Pancreas (tissue), 10 donors: ENCODE results near the gene SNX30. TPM values are rescaled to one million over a fixed set of nuclear protein-coding genes. Genes with fewer than 3 reads are reported as not detected.

Experiments
- ATAC-seq, 4 donors: fragments of 200-7000 bp; cut with Tn5 transposase; one replicate each; pipeline versions ENCODE4 v1.8.0 to v1.9.1; 2020; ENCODE audit warnings: mild to moderate bottlenecking in 4 of 4, moderate library complexity in 4 of 4
- DNase-seq, 6 donors: peaks; one replicate each; pipeline ENCODE4 v3.0.0-alpha.2; 2020
- FAIRE-seq: peaks from 2 replicates; lab custom pipeline; 2012; peaks lifted over from hg19 to GRCh38; lab: Jason Lieb, UNC
- H3K27ac ChIP-seq, 4 donors: fragments of 200-600 bp; sonication (generic); 1 replicate in 3 of 4; 2 replicates in 1 of 4; pipeline versions ENCODE4 v1.5.0 to v1.8.0; 2020
- H3K27me3 ChIP-seq, 4 donors: fragments of 200-600 bp; one replicate each; pipeline ENCODE4 v1.8.0; 2021
- H3K36me3 ChIP-seq, 3 donors: fragments of 200-600 bp; sonication (generic) in 1 of 3; one replicate each; pipeline versions ENCODE4 v1.5.0 to v1.8.0; 2020 to 2021
- H3K4me1 ChIP-seq, 3 donors: fragments of 200-600 bp; one replicate each; pipeline ENCODE4 v1.8.0; 2021
- H3K4me3 ChIP-seq, 4 donors: fragments of 200-600 bp; sonication (generic) in 2 of 4; one replicate each; pipeline versions ENCODE4 v1.5.0 to v1.8.0; 2020 to 2021
- H3K9me3 ChIP-seq, 4 donors: fragments of 200-600 bp; one replicate each; pipeline ENCODE4 v1.8.0; 2021
- CTCF ChIP-seq, 4 donors: fragments of 200-600 bp; sonication (generic) in 3 of 4; IDR thresholded peaks; one replicate each; pipeline versions ENCODE4 v1.5.0 to v1.8.0; 2021; ENCODE audit warnings: antibody characterized with exemption in 4 of 4
- WGBS, 2 donors: extraction: QIAGEN DNeasy Blood & Tissue Kit; methylation state at CpG; one replicate each; pipeline ENCODE4 v1.1.7; 2013; 5-methylcytosine and 5-hydroxymethylcytosine counted together
- intact Hi-C, 3 donors: fragments of 100-400 bp; cut with DNase I; formaldehyde crosslinking; loops; one replicate each; pipeline versions ENCODE4 v1.11.1 to v1.14.2; 2022
- polyA plus RNA-seq, 2 donors: library from polyadenylated mRNA; stranded (reverse); fragments of 200-250 nt; gene quantifications; one replicate each; pipeline ENCODE4 v1.2.3, GENCODE V29; 2013
- total RNA-seq, 6 donors: library from RNA; stranded (reverse); fragmentation: NEBNext Ultra II Directional in 4 of 6; extraction: Animal tissue kit (Norgen Biotek cat#: 25700) in 4 of 6; gene quantifications; one replicate each; pipeline versions ENCODE4 v1.2.1 to v1.2.4, GENCODE V29; 2021 to 2023
- donor health status: healthy with polysubstance abuse.
- donor health status: DM: no; HTN: no; CAD: no; lungs with moderate emphysema.
- donor health status: DM: no; HTN: no; CAD: no.
- donor health status: control.
- donor health status: control.
- donor health status: Bipolar disorder and iron deficiency.
- donor health status: DM: yes; HTN: yes; CAD: no.
- donor health status: DM: no; HTN: no; CAD: no.
- donor health status: DM: no; HTN: no; CAD: no.
- donor health status: DM: yes; HTN: yes; CAD: no.

SNX30 gene
- 1 to 10 TPM; 4.1 to 8.2 (median 4.4) TPM for total RNA-seq
- 1 to 10 TPM; 2.1 to 2.8 TPM for polyA plus RNA-seq

GRCh38 chr9:112750016-112750763 lies at the start of gene SNX30:
Gene SNX30, plus strand, starts transcription at chr9:112750760. Its CDS starts 242 bp downstream, at chr9:112751002.
- peak within 1 kb of the TSS; percentile 32 to 76 (median 66) for H3K27ac ChIP-seq
- peaks cover 0 to 15% (median 5%) of the 10 kb centered on the region in 3 donors for H3K4me1 ChIP-seq
- H3K36me3 ChIP-seq, result no peaks in the 10 kb centered on the region
- DNase-seq (peak; percentile 90 to 96 (median 92)), FAIRE-seq (no peak), ATAC-seq (peak; percentile 95 to 98 (median 96))
- 6 to 12% methylated on average over 27 to 49 of the region's 49 CpGs for WGBS, 2 donors
- no peaks in the 10 kb centered on the region for H3K27me3 ChIP-seq
- no peaks in the 10 kb centered on the region for H3K9me3 ChIP-seq
- no peak for TF ChIP-seq CTCF (IDR thresholded peaks at IDR 0.05)
- peak within 1 kb of the TSS; percentile 62 to 98 (median 94) for H3K4me3 ChIP-seq
- intact Hi-C loops, result no loop called here

GRCh38 chr9:112703304-112703703 lies 47.3 kb upstream of the SNX30 start:
- DNase-seq (no peak), FAIRE-seq (no peak), ATAC-seq (no peak)
- no peaks in the 10 kb centered on the region for H3K36me3 ChIP-seq
- no peak overlapping the region for H3K27ac ChIP-seq
- TF ChIP-seq CTCF (IDR thresholded peaks at IDR 0.05), result no peak
- H3K4me1 ChIP-seq, result no peaks in the 10 kb centered on the region
- no peak overlapping the region for H3K4me3 ChIP-seq
- WGBS, 2 donors, result 72 to 88% methylated on average over 2 of the region's 2 CpGs
- no peaks in the 10 kb centered on the region for H3K27me3 ChIP-seq
- intact Hi-C loops, result no loop called here
- no peaks in the 10 kb centered on the region for H3K9me3 ChIP-seq

GRCh38 chr9:112705768-112706427 lies 44.7 kb upstream of the SNX30 start:
- Histone ChIP-seq H3K36me3 (no peaks in the 10 kb centered on the region), H3K4me3 (no peak overlapping the region), H3K4me1 (no peaks in the 10 kb centered on the region), H3K27me3 (no peaks in the 10 kb centered on the region), H3K9me3 (no peaks in the 10 kb centered on the region), H3K27ac (no peak overlapping the region)
- ATAC-seq (peak; percentile 64 to 97 (median 94)), DNase-seq (peak in 2 of 6 donors; percentile 22 to 42), FAIRE-seq (no peak)
- TF ChIP-seq CTCF (IDR thresholded peaks at IDR 0.05), result peak in 2 of 4 donors; percentile 20 to 21
- intact Hi-C loops, result no loop called here
- WGBS, 2 donors, result 24 to 25% methylated on average over 6 of the region's 6 CpGs

DNA sequence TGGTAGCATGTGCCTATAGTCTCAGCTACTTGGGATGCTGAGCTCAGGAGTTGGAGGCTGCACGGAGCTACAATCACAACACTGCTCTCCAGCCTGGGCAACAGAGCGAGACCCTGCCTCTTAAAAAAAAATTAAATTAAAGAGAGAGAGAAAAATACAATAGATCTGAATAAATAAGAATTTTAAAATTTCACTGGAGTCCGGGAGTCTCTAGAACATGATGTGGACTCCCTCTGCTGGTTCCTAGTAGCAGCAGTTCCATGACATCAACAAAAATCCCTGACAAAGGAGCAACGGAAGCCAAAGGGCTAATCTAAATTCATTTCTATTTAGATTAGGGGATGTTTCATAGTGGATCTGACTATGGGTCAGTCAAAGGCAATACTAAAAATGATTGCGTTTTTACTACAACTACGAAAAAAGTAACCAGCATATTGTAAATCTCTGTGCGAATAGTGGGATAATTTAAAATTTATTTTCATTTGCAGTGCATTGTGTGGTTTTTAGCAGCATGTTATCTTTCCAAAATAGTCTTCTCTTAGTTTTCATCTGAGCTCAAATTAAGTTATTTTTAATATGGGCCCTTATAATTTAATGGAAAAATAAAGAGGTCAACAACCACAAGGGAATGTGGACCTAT lies 39.4 kb upstream of the SNX30 start:
- Histone ChIP-seq H3K4me1 (peaks cover 0 to 3% (median under 1%) of the 10 kb centered on the region in 3 donors), H3K36me3 (no peaks in the 10 kb centered on the region), H3K9me3 (no peaks in the 10 kb centered on the region), H3K4me3 (no peak overlapping the region), H3K27me3 (no peaks in the 10 kb centered on the region), H3K27ac (no peak overlapping the region)
- DNase-seq (no peak), FAIRE-seq (no peak), ATAC-seq (peak in 2 of 4 donors; percentile 57 to 65)
- intact Hi-C loops, result no loop called here
- 73 to 79% methylated on average over 7 of the region's 7 CpGs for WGBS, 2 donors
- TF ChIP-seq CTCF (IDR thresholded peaks at IDR 0.05), result peak in 2 of 4 donors; percentile 21 to 23
